GM19438 (cell line): ENCODE data around the gene POLR1G.

Source experiments
- ATAC-seq: cut with Tn5 transposase; IDR thresholded peaks from one replicate; pipeline ENCODE4 v1.9.1; 2021; ENCODE audit warnings: low read depth; ENCODE audit not compliant: unreplicated experiment

The POLR1G gene

GRCh38 chr19:45443462-45444317, 37.2 kb downstream of the POLR1G start:
- ATAC-seq: no peak

- ATAC-seq: no peak
Observed at GRCh38 chr19:45444318-45445041, 38.0 kb downstream of the POLR1G start.

GRCh38 chr19:45445139-45445538, 38.7 kb downstream of the POLR1G start:
- ATAC-seq: no peak

- no peak for ATAC-seq
Observed at GRCh38 chr19:45446295-45446694, 39.9 kb downstream of the POLR1G start.

GRCh38 chr19:45446944-45447343, 40.5 kb downstream of the POLR1G start:
- ATAC-seq: no peak

- ATAC-seq: no peak
Observed at GRCh38 chr19:45448425-45448756, 41.9 kb downstream of the POLR1G start.

- ATAC-seq: no peak
Observed at GRCh38 chr19:45448887-45449299, 42.4 kb downstream of the POLR1G start.

- ATAC-seq: no peak
Observed at GRCh38 chr19:45450012-45450333, 43.5 kb downstream of the POLR1G start.

- ATAC-seq: no peak
Observed at GRCh38 chr19:45451131-45451849, 44.8 kb downstream of the POLR1G start.

- ATAC-seq: no peak
Observed at GRCh38 chr19:45451850-45452387, 45.5 kb downstream of the POLR1G start.

GRCh38 chr19:45455707-45456499, 49.5 kb downstream of the POLR1G start:
- ATAC-seq: no peak

- no peak for ATAC-seq
Observed at GRCh38 chr19:45456500-45456815, 50.0 kb downstream of the POLR1G start.

- no peak for ATAC-seq
Observed at GRCh38 chr19:45457776-45458175, 51.3 kb downstream of the POLR1G start.
